MM.1S (cell line): ENCODE measurements around the gene ZCCHC12.

Experiments
- CTCF ChIP-seq: fragments of 300-600 bp; sonication (generic); IDR thresholded peaks from 2 replicates; pipeline ENCODE4 v1.5.1; 2016; ENCODE audit warnings: antibody characterized with exemption, low read length, mixed read lengths
- EZH2 ChIP-seq: fragments of 300-600 bp; sonication (generic); optimal IDR thresholded peaks from 2 replicates; pipeline ENCODE3; 2017; ENCODE audit warnings: low read depth, mild to moderate bottlenecking, antibody characterized with exemption, low read length, mixed read lengths

- TF ChIP-seq EZH2 (no peak), CTCF (no peak)
Observed at GRCh38 chrX:118823263-118824172, at the start of gene ZCCHC12.
